Measurements from ENCODE around the gene BRCC3.
"Not testable (repeated sequence)": the region's sequence is repeated elsewhere in the genome, so short reads cannot be mapped to it uniquely, and the experiment has no call there.

The BRCC3 gene

DNA sequence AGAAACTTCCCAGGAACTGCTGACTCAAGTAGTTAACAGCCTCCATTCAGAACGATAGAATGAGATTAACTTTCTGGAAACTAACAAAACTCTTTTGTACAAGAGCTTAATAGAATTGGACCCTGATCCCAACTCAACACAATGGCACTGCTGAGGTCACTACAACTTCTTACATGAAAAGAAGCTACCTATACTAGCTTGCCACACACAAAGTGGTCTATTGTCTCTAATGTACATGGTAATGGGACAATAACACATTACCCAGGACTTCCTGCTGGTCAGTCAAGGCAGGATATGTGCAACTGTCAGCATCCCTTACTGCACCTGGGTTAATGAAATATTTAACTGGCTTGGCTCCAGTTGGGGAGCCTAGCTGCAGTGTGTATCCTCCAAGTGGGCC lies 56.2 kb downstream of the BRCC3 start:
- ATAC-seq (replicated peaks; ENCODE audit: extremely low read depth, poor library complexity, severe bottlenecking): no peak
- H3K27ac Mint-ChIP-seq (ENCODE audit: low read depth): no peak overlapping the region
- H3K4me1 Mint-ChIP-seq: no peaks in the 10 kb centered on the region

DNA sequence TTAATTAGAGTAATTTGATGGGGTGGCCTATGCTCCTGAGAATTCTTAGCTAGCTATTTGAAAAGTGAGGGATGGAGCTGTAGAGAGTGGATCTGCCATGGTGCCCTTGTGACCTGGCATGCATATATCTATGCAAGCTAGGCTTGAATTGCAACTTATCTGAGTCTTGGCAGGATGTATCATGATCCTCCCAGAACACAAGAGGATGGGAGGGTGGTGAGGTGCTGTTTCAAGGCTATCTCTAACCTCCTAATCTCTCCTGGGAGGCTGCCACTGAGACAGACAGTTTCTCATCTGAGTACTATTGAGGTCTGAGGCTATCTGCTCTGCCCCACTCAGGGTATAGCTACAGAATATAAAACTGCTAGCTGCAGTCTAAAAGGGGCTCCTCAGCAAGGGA lies 56.6 kb downstream of the BRCC3 start:
- Mint-ChIP-seq H3K36me3 (ENCODE audit: insufficient read depth) (peaks cover under 1% of the 10 kb centered on the region), H3K4me1 (no peaks in the 10 kb centered on the region), H3K9me3 (peaks cover 11% of the 10 kb centered on the region), H3K4me3 (no peak overlapping the region), H3K27me3 (no peaks in the 10 kb centered on the region), H3K27ac (ENCODE audit: low read depth) (no peak overlapping the region)
- DNase-seq (ENCODE audit: low spot score in 2 of 2) (no peak), ATAC-seq (replicated peaks; ENCODE audit: extremely low read depth, poor library complexity, severe bottlenecking) (no peak)

More for the DNA sequence above, 56.2 kb downstream of the BRCC3 start:
- peaks cover 2% of the 10 kb centered on the region for H3K36me3 Mint-ChIP-seq (ENCODE audit: insufficient read depth)
- no peaks in the 10 kb centered on the region for H3K27me3 Mint-ChIP-seq
- peaks cover 11% of the 10 kb centered on the region for H3K9me3 Mint-ChIP-seq
- no peak for DNase-seq (ENCODE audit: low spot score in 2 of 2)
- no peak overlapping the region for H3K4me3 Mint-ChIP-seq

DNA sequence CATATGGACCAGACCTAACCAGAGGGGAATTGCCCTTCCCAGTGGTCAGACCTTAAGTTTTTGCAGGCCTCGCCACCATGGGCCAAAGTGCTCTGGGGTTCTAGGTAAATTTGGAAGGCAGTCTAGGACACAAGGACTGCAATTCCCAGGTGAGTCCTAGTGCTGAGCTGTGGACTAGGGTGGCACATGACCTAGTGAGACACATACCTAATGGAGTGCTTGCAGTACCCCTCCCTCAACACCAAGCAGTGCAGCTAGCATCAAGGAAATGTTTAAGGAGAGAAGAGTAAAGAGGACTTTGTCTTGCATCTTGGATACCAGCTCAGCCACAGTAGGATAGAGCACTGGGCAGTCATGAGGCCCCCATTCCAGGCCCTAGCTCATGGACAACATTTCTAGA lies 60.8 kb downstream of the BRCC3 start:
- Mint-ChIP-seq H3K9me3 (peaks cover 5% of the 10 kb centered on the region), H3K27me3 (no peaks in the 10 kb centered on the region), H3K27ac (ENCODE audit: low read depth) (no peak overlapping the region), H3K36me3 (ENCODE audit: insufficient read depth) (no peaks in the 10 kb centered on the region), H3K4me1 (no peaks in the 10 kb centered on the region), H3K4me3 (no peak overlapping the region)
- DNase-seq (ENCODE audit: low spot score in 2 of 2) (no peak), ATAC-seq (replicated peaks; ENCODE audit: extremely low read depth, poor library complexity, severe bottlenecking) (no peak)

DNA sequence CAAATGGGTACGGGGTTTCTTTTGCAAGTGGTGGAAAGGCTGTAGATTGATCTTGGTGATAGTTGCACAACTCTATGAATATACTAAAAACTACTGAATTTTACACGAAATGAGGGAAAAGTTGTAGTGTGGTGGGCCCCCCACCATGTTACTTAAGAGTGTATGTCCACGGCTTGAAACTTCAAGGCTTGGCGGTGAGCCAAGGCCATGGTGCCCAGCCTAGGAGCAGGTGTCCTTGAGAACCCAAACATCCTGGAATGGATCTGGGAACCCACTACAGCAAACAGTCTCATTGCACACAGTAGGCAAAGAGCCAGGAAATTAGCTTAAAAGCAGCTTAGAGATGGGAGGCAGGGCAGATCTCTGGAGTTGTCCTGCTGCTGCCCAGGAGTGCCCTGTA lies 62.9 kb downstream of the BRCC3 start:
- H3K4me1 Mint-ChIP-seq: no peaks in the 10 kb centered on the region
- H3K27ac Mint-ChIP-seq (ENCODE audit: low read depth): no peak overlapping the region
- H3K27me3 Mint-ChIP-seq: no peaks in the 10 kb centered on the region
- ATAC-seq (replicated peaks; ENCODE audit: extremely low read depth, poor library complexity, severe bottlenecking) (no peak), DNase-seq (ENCODE audit: low spot score in 2 of 2) (no peak)
- H3K36me3 Mint-ChIP-seq (ENCODE audit: insufficient read depth): no peaks in the 10 kb centered on the region
- no peak overlapping the region for H3K4me3 Mint-ChIP-seq
- peaks cover 5% of the 10 kb centered on the region for H3K9me3 Mint-ChIP-seq

DNA sequence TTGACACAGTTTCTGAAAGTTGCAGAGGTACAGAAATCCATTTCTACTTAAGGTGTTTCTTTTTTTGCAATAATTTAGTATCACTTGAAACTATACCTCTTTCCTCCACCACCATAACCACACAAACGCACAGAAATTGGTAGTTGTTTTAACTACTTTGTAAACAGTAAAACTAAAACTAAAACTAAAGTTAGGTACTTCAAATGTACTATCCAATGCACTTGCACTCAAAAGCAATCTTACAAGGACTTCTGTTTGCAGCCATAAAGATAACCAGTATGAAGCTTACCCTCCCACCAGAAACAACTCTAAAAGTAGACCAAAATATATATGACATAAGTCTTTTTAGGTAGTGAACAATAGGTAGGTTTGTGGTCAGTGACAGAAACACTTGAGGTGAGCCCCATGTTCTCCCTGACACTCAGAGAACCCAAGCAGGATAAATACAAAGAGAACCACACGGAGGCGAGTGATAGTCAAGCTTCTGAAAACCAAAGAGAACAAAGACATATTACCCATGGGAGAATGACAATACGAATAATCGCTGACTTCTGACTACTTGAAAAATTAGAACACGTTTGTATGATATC lies 72.7 kb downstream of the BRCC3 start:
- Mint-ChIP-seq H3K4me3 (no peak overlapping the region), H3K27me3 (no peaks in the 10 kb centered on the region), H3K36me3 (ENCODE audit: insufficient read depth) (no peaks in the 10 kb centered on the region), H3K9me3 (no peaks in the 10 kb centered on the region), H3K27ac (ENCODE audit: low read depth) (no peak overlapping the region), H3K4me1 (peaks cover 5% of the 10 kb centered on the region)
- ATAC-seq (replicated peaks; ENCODE audit: extremely low read depth, poor library complexity, severe bottlenecking) (no peak), DNase-seq (ENCODE audit: low spot score in 2 of 2) (no peak)

DNA sequence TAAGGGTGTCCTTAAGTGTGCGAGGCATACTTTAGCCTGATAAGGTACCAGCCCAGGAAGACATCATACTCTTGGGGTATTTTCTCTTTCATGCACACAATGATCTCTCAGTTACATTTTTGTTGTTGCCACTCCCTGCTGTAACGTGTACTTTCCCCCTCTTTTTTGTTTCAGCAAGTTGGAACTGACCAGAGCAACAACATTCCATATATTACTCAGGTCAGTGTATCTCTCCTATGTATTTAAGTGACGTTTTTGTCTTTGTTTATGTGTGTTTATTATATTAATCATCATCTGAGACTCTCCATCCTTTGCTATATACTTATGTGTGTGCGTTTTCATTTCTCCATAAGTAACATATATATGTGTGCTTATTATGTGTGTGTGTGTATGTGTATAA lies 73.6 kb downstream of the BRCC3 start:
- Mint-ChIP-seq H3K9me3 (no peaks in the 10 kb centered on the region), H3K27ac (ENCODE audit: low read depth) (no peak overlapping the region), H3K4me1 (peaks cover 5% of the 10 kb centered on the region), H3K27me3 (no peaks in the 10 kb centered on the region), H3K4me3 (no peak overlapping the region), H3K36me3 (ENCODE audit: insufficient read depth) (no peaks in the 10 kb centered on the region)
- DNase-seq (ENCODE audit: low spot score in 2 of 2) (no peak), ATAC-seq (replicated peaks; ENCODE audit: extremely low read depth, poor library complexity, severe bottlenecking) (no peak)

DNA sequence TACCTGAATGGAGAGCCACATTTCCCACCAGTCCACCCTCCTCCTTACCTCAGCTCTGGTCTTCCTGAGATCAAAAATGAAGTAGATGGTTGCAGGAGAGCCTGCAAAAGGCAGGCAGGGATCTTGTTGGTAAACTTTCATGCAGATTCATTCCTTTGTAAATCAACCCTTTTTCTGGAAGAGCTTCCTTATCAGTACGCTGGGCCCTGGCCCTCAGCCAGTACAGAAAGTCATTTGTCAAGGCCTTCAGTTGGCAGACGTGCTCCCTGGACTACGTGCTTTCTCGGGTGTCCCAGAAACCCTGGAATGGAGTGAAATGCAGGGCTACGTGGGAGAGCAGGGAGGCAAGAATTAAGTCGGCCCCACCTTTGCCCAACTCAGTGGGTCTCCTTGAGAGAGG lies 76.3 kb downstream of the BRCC3 start:
- not testable (repeated sequence) for H3K27ac Mint-ChIP-seq (ENCODE audit: low read depth); H3K36me3 Mint-ChIP-seq (ENCODE audit: insufficient read depth); H3K9me3 Mint-ChIP-seq; ATAC-seq (replicated peaks; ENCODE audit: extremely low read depth, poor library complexity, severe bottlenecking); H3K4me3 Mint-ChIP-seq; H3K27me3 Mint-ChIP-seq; DNase-seq (ENCODE audit: low spot score in 2 of 2); H3K4me1 Mint-ChIP-seq

DNA sequence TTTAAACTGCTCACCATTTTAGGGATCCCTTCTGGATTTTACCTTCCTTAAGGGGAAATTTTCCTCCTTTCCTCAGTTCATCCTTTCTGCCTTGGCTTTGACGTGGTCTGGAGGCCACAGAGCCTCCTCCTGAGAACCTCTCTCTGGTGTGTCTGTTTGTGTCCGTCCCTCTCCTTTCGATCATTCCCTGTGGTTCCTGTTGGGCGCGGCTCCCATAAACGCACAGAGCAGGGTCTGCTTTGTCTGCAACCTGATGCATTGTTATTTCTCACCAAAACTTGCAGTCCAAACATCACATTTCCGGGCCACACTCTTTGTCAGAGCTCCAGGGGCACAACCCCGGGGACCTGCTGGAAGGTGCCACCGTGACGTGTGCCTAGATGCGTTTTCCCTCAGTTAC lies 76.9 kb downstream of the BRCC3 start:
- DNase-seq (ENCODE audit: low spot score in 2 of 2); ATAC-seq (replicated peaks; ENCODE audit: extremely low read depth, poor library complexity, severe bottlenecking); H3K9me3 Mint-ChIP-seq; H3K27me3 Mint-ChIP-seq; H3K36me3 Mint-ChIP-seq (ENCODE audit: insufficient read depth); H3K4me1 Mint-ChIP-seq; H3K27ac Mint-ChIP-seq (ENCODE audit: low read depth); H3K4me3 Mint-ChIP-seq: not testable (repeated sequence)

DNA sequence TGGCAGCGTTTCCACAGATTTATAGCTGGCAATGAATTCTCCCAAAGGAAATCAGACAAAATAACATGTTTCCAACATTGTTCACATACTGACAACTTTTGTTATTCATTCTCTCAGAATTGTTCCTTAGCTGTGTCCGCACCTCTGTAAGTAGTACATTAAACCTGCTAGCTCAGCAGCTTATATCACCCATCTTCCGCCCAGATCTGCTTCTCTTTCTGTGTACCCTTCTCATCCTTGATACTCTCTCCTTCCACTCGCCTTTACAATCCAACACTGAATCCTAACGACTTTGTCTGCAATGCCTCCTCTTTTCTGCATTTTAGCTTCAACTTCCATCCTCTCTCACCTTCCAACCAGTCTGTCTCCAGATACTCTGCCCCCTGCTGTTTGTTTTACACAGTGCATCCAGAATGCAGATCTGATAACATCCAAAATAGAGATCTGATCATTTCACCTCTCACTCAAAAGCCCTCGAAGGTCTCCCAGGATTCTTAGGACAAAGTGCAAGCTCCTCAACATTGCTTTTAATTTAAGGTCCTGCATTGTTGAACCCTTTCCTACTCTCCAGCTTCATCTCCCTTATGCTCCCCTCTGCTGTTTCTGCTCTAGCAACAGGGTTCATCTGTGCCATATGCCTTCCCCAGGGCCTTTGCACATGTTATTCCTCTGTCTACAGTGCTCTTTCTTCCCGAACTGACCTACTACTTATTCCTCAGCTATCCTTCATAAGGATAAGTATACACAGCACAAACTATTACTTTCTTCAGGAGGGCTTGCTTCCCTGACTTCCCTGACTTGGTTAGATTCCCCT lies 77.6 kb downstream of the BRCC3 start:
- no peak for ATAC-seq (replicated peaks; ENCODE audit: extremely low read depth, poor library complexity, severe bottlenecking)
- no peak overlapping the region for H3K4me3 Mint-ChIP-seq
- H3K27ac Mint-ChIP-seq (ENCODE audit: low read depth): no peak overlapping the region
- peak in 1 of 2 donors; percentile 9 for DNase-seq (ENCODE audit: low spot score in 2 of 2)
- no peaks in the 10 kb centered on the region for H3K36me3 Mint-ChIP-seq (ENCODE audit: insufficient read depth)
- peaks cover 5% of the 10 kb centered on the region for H3K4me1 Mint-ChIP-seq
- no peaks in the 10 kb centered on the region for H3K9me3 Mint-ChIP-seq
- no peaks in the 10 kb centered on the region for H3K27me3 Mint-ChIP-seq

DNA sequence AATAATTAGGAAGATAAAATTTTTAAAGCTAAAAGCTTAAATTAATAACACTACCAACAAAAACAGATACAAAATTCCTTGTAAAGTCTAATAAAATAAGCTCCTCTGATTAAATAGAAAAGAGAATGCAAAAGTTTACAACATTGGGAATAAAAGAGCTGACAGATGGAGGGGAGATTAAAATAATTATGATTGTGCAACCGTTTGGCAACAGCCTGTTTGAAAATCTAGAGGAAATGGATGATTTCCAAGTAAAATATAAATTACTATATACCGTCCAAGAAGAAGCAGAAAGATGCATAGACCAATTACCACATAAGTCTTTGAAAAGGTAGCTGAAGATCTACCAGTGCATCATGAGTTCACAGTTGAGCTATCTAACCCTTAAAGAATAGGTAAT lies 98.6 kb downstream of the BRCC3 start:
- no peaks in the 10 kb centered on the region for H3K4me1 Mint-ChIP-seq
- no peak overlapping the region for H3K27ac Mint-ChIP-seq (ENCODE audit: low read depth)

More for the DNA sequence above, 98.6 kb downstream of the BRCC3 start:
- no peaks in the 10 kb centered on the region for H3K27me3 Mint-ChIP-seq
- no peaks in the 10 kb centered on the region for H3K36me3 Mint-ChIP-seq (ENCODE audit: insufficient read depth)
- H3K9me3 Mint-ChIP-seq: no peaks in the 10 kb centered on the region
- DNase-seq (ENCODE audit: low spot score in 2 of 2) (no peak), ATAC-seq (replicated peaks; ENCODE audit: extremely low read depth, poor library complexity, severe bottlenecking) (no peak)
- H3K4me3 Mint-ChIP-seq: no peak overlapping the region
